Activated CD8-positive, alpha-beta memory T cell treated with anti-CD3 and anti-CD28 coated beads, Interleukin-2, amount 10 ng/mL, durations not matched to agents 7 days and 5 days (primary cell): ENCODE measurements around the gene SDC3. TPM values are rescaled to one million over a fixed set of nuclear protein-coding genes. Genes with fewer than 3 reads are reported as not detected.

Source experiments
- ATAC-seq: fragments of 150-1000 bp; cut with Tn5 transposase; one replicate; pipeline ENCODE4 v1.10.0; 2021; ENCODE audit warnings: moderate library complexity
- CTCF ChIA-PET: fragments of 350-600 bp; sonication (Branson Sonifier 250); formaldehyde crosslinking; loops from one replicate; lab custom pipeline; 2021; ENCODE audit warnings: antibody characterized with exemption; lab: Charles Lee
- DNase-seq: peaks from one replicate; pipeline ENCODE4 v3.0.0-alpha.2; 2020
- H3K27ac Mint-ChIP-seq: one replicate; pipeline ENCODE4 v1.8.0; 2021; ENCODE audit warnings: mild to moderate bottlenecking, mixed read lengths
- H3K27me3 Mint-ChIP-seq: one replicate; pipeline ENCODE4 v1.8.0; 2021; ENCODE audit warnings: mixed read lengths
- H3K36me3 Mint-ChIP-seq: one replicate; pipeline ENCODE4 v1.8.0; 2021; ENCODE audit warnings: mild to moderate bottlenecking, mixed read lengths
- H3K4me1 Mint-ChIP-seq: one replicate; pipeline ENCODE4 v1.8.0; 2021; ENCODE audit warnings: mixed read lengths
- H3K4me3 Mint-ChIP-seq: one replicate; pipeline ENCODE4 v1.8.0; 2021; ENCODE audit warnings: mild to moderate bottlenecking, moderate library complexity, mixed read lengths
- H3K9me3 Mint-ChIP-seq: one replicate; pipeline ENCODE4 v1.8.0; 2022; ENCODE audit warnings: low read depth, mixed read lengths
- total RNA-seq, 2 experiments: library from RNA; stranded (reverse); gene quantifications; one replicate each; pipeline ENCODE4 v1.2.3, GENCODE V29; 2021

Gene SDC3
- total RNA-seq, 2 experiments from 2014 or later, result not detected

DNA sequence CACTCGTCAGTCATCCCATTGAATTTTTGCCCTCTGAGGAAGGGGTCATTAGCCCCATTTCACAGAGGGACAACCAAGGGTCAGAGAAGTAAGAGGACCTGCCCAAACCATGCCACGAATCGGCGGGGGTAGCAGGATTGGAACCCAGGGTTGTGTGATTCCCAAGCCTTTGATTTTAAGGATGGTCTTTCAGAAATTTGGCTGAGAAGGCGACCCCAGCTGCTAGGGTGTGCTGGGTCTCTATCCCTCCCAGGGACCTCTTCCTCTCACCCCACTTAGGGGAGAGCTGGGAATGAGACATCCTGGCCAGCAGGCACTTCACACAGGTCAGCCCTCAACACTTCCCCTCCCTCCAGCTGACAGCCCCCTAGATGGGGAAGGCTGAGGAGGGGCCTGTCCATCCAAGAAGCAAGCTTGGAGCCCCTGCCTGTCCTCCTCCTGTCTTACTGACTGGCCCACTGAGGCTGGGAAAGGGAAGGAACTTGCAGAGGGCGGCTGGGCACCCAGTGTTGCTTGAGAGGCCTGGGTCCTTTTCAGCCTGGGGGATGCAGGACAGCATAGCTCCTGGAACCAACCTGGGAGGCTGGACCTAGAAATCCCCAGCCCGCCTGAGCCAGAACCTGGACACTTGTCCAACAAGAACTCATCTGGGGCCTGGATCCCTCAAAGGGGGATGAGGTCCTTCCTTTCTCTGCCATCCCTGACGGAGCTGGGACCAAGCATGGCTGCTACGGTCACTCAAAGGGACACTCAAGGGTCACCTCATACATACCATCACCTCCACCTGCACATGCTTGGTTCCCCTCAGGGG is 1.7 kb downstream of the SDC3 start:
- H3K4me1 Mint-ChIP-seq, result peaks cover 8% of the 10 kb centered on the region
- CTCF ChIA-PET, result interaction anchor here (4.5 kb wide), 1 partner anchor 105 kb away, joined by 22 read pairs; no protein-coding TSS in a partner anchor
- no peaks in the 10 kb centered on the region for H3K36me3 Mint-ChIP-seq

DNA sequence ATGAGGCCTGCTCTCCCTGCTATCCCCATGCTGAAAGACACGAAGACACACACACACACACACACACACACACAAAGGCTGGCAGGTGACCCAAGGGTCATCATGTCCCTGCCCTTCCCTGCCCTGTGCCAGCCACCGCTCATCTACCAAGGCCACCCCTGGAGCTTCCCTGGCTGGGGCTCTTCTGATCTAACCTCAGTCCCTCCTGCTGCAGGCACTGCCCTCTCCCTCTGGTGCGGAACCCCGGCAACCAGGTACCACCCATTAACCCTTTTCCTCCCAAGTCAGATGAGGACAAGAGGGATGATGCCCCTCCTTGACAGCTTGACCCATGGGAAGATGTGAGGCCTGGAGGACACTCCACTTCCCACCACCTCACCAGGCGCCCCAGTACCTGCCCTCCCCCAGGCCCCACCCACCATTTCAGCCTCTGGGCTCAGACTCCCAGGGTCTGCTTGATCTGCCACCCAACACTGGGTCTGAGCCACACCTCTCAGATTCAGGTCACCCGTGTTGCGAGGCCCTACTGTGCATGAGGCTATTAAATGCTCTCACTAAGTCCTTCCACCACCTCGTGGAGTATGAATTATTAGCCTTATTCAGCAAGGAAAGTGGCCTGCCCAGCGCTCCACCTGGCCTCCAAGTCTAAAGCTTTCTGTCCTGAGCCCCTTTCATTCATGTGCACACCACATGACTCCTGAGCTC is 2.5 kb downstream of the SDC3 start:
- H3K27me3 Mint-ChIP-seq, result peaks cover 62% of the 10 kb centered on the region

More for the DNA sequence above, 1.7 kb downstream of the SDC3 start:
- no peak overlapping the region for H3K4me3 Mint-ChIP-seq
- no peak overlapping the region for H3K27ac Mint-ChIP-seq
- H3K9me3 Mint-ChIP-seq, result no peaks in the 10 kb centered on the region
- ATAC-seq (no peak), DNase-seq (no peak)
- H3K27me3 Mint-ChIP-seq, result peaks cover 63% of the 10 kb centered on the region

DNA sequence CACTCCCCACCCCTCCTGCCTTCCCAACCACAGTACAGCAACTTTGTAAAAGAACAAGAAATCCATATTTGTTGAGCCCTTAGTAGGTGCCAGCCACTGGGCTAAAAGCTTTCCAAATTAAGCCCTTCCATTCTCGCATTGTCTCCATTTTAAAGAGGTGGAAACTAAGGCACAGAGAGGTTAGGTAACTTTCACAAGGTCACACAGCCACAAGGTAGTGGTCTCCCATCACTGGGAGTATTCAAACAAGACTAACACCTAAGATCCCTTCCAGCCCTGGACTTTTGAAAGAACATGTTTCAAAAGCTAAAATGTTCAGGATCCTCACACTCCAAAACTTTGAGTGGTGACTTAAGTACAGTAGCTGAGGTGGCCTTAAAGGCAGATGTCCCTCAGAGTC is 3.2 kb downstream of the SDC3 start:
- H3K9me3 Mint-ChIP-seq, result no peaks in the 10 kb centered on the region
- H3K36me3 Mint-ChIP-seq, result no peaks in the 10 kb centered on the region
- no peak overlapping the region for H3K4me3 Mint-ChIP-seq
- peaks cover 56% of the 10 kb centered on the region for H3K27me3 Mint-ChIP-seq
- no peak for DNase-seq
- H3K27ac Mint-ChIP-seq, result no peak overlapping the region
- H3K4me1 Mint-ChIP-seq, result peaks cover 8% of the 10 kb centered on the region
- no peak for ATAC-seq
- CTCF ChIA-PET, result interaction anchor here (1.1 to 4.5 kb wide), 2 partner anchors 104 to 122 kb away, joined by 3 to 22 read pairs; no protein-coding TSS in a partner anchor

More for the DNA sequence above, 2.5 kb downstream of the SDC3 start:
- no peak overlapping the region for H3K4me3 Mint-ChIP-seq
- peaks cover 8% of the 10 kb centered on the region for H3K4me1 Mint-ChIP-seq
- DNase-seq (no peak), ATAC-seq (no peak)
- H3K9me3 Mint-ChIP-seq, result no peaks in the 10 kb centered on the region
- CTCF ChIA-PET, result interaction anchor here (1.1 to 4.5 kb wide), 2 partner anchors 104 to 123 kb away, joined by 3 to 22 read pairs; no protein-coding TSS in a partner anchor
- no peak overlapping the region for H3K27ac Mint-ChIP-seq
- no peaks in the 10 kb centered on the region for H3K36me3 Mint-ChIP-seq

- CTCF ChIA-PET, result interaction anchor here (0.6 to 4.5 kb wide), 3 partner anchors 14 to 122 kb away, joined by 3 to 22 read pairs (median 3); no protein-coding TSS in a partner anchor
- H3K4me3 Mint-ChIP-seq, result no peak overlapping the region
- H3K9me3 Mint-ChIP-seq, result no peaks in the 10 kb centered on the region
- H3K36me3 Mint-ChIP-seq, result no peaks in the 10 kb centered on the region
- peaks cover 8% of the 10 kb centered on the region for H3K4me1 Mint-ChIP-seq
- DNase-seq (no peak), ATAC-seq (no peak)
- peaks cover 51% of the 10 kb centered on the region for H3K27me3 Mint-ChIP-seq
- no peak overlapping the region for H3K27ac Mint-ChIP-seq
These were observed 3.6 kb downstream of the SDC3 start for GRCh38 chr1:30904962-30905335.

GRCh38 chr1:30904191-30904961 is 4.2 kb downstream of the SDC3 start:
- H3K27ac Mint-ChIP-seq, result no peak overlapping the region
- CTCF ChIA-PET, result interaction anchor here (0.6 to 4.5 kb wide), 3 partner anchors 8 to 103 kb away, joined by 3 to 22 read pairs (median 4); no protein-coding TSS in a partner anchor
- peaks cover 8% of the 10 kb centered on the region for H3K4me1 Mint-ChIP-seq
- DNase-seq (no peak), ATAC-seq (no peak)
- no peaks in the 10 kb centered on the region for H3K36me3 Mint-ChIP-seq
- H3K4me3 Mint-ChIP-seq, result no peak overlapping the region
- no peaks in the 10 kb centered on the region for H3K9me3 Mint-ChIP-seq
- peaks cover 48% of the 10 kb centered on the region for H3K27me3 Mint-ChIP-seq

- Mint-ChIP-seq H3K27me3 (peaks cover 43% of the 10 kb centered on the region), H3K4me1 (peaks cover 6% of the 10 kb centered on the region), H3K4me3 (no peak overlapping the region), H3K27ac (no peak overlapping the region), H3K36me3 (no peaks in the 10 kb centered on the region), H3K9me3 (no peaks in the 10 kb centered on the region)
- no peak for DNase-seq
- CTCF ChIA-PET, result interaction anchor here (1.1 to 4.5 kb wide), 3 partner anchors 7 to 102 kb away, joined by 3 to 22 read pairs (median 4); no protein-coding TSS in a partner anchor
- ATAC-seq, result no peak
These were observed 5.1 kb downstream of the SDC3 start for GRCh38 chr1:30903343-30904034.

- Mint-ChIP-seq H3K4me1 (peaks cover 5% of the 10 kb centered on the region), H3K9me3 (no peaks in the 10 kb centered on the region), H3K4me3 (no peak overlapping the region), H3K36me3 (no peaks in the 10 kb centered on the region), H3K27me3 (peaks cover 42% of the 10 kb centered on the region), H3K27ac (no peak overlapping the region)
- no peak for ATAC-seq
- DNase-seq, result no peak
- CTCF ChIA-PET, result interaction anchor here (1.1 to 1.2 kb wide), 3 partner anchors 8 to 102 kb away, joined by 3 to 4 read pairs (median 3); no protein-coding TSS in a partner anchor
These were observed 5.8 kb downstream of the SDC3 start for GRCh38 chr1:30902593-30903290.

DNA sequence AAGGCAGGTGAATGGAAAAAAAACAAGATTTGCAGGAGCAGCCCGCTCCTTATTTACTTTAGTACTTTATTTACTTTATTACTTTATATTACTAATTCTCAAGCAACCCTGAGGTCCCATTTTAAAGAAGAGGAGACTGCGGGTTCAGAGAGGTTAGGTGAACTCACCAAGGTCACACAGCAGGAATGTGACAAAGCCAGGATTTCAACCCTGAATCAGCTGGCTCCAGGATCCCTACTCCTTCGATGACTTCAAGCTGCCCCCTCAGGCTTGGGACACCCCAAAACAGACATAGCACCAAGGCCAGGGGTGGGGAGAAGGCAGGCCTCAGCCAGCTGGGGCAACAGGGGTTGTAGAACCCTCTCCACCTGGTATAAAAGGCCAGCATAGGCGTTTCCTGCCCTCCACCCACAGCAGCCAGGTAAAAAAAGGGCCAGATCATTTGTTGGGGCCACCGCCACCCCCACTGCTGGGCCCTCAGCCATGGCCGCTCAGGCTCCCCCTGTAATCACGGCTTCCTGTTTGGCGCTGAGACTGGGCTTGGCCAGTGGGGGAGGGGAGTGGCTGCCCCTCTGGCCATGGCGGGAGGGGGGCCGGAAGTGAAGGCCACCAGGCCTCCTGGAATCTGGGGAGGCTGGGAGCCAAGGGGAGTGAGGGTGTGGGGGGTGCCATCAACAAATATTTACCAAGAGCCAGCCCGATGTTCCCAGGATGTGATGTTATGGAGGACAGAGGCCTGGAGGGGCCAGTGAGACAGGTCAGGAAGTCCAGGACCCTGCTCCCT is 6.6 kb downstream of the SDC3 start:
- Mint-ChIP-seq H3K36me3 (no peaks in the 10 kb centered on the region), H3K27me3 (peaks cover 38% of the 10 kb centered on the region), H3K9me3 (no peaks in the 10 kb centered on the region), H3K4me3 (no peak overlapping the region), H3K27ac (no peak overlapping the region), H3K4me1 (no peaks in the 10 kb centered on the region)
- DNase-seq (no peak), ATAC-seq (no peak)
- CTCF ChIA-PET, result interaction anchor here (1.1 to 1.2 kb wide), 3 partner anchors 9 to 119 kb away, joined by 3 read pairs; no protein-coding TSS in a partner anchor

GRCh38 chr1:30900931-30901560 is 7.5 kb downstream of the SDC3 start:
- CTCF ChIA-PET, result interaction anchor here (1.0 to 1.2 kb wide), 2 partner anchors 99 to 118 kb away, joined by 3 read pairs; no protein-coding TSS in a partner anchor

DNA sequence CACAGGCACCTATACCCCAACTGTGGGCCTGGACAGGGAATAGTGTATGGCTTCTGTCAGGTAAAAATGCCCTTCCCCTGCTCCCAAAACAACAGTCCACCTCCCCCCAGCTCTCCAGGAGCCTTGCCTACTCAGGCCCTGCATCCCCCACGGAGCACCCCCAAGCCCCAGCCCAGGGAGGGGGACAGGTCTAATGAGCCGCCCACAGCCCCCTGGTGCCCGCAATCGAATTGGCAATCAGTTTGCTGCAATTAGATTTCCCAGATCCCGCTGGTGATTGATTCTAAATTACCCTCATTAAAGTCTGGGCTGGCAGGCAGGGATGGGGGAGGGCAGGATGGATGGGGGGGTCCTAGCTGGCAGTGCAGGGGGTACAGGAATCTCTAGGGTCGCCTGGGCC is 8.1 kb downstream of the SDC3 start:
- peaks cover 37% of the 10 kb centered on the region for H3K27me3 Mint-ChIP-seq
- no peak overlapping the region for H3K4me3 Mint-ChIP-seq
- H3K4me1 Mint-ChIP-seq, result no peaks in the 10 kb centered on the region
- DNase-seq (no peak), ATAC-seq (no peak)
- no peaks in the 10 kb centered on the region for H3K9me3 Mint-ChIP-seq
- no peak overlapping the region for H3K27ac Mint-ChIP-seq
- CTCF ChIA-PET, result interaction anchor here (1.0 kb wide), 1 partner anchor 98 kb away, joined by 3 read pairs; no protein-coding TSS in a partner anchor
- H3K36me3 Mint-ChIP-seq, result no peaks in the 10 kb centered on the region

More at GRCh38 chr1:30900931-30901560, 7.5 kb downstream of the SDC3 start:
- no peaks in the 10 kb centered on the region for H3K4me1 Mint-ChIP-seq
- no peak overlapping the region for H3K4me3 Mint-ChIP-seq
- no peak for DNase-seq
- no peaks in the 10 kb centered on the region for H3K9me3 Mint-ChIP-seq
- peaks cover 40% of the 10 kb centered on the region for H3K27me3 Mint-ChIP-seq
- no peak overlapping the region for H3K27ac Mint-ChIP-seq
- ATAC-seq, result no peak
- H3K36me3 Mint-ChIP-seq, result no peaks in the 10 kb centered on the region
